Measurements from ENCODE around the gene TTN. TPM values are rescaled to one million over a fixed set of nuclear protein-coding genes. Genes with fewer than 3 reads are reported as not detected.
"Not testable (repeated sequence)": the region's sequence is repeated elsewhere in the genome, so short reads cannot be mapped to it uniquely, and the experiment has no call there.

Gene TTN
- total RNA-seq, 1 donor from 2014 or later, result 0.41 TPM

GRCh38 chr2:178542569-178542968, 264.7 kb downstream of the TTN start:
- no peak for DNase-seq (ENCODE audit: extremely low read depth, low read depth, low spot score)

- no peak for DNase-seq (ENCODE audit: extremely low read depth, low read depth, low spot score)
Observed at GRCh38 chr2:178542161-178542560, 265.1 kb downstream of the TTN start.

- no peak for DNase-seq (ENCODE audit: extremely low read depth, low read depth, low spot score)
Observed at GRCh38 chr2:178536037-178536436, 271.2 kb downstream of the TTN start.

- no peak for DNase-seq (ENCODE audit: extremely low read depth, low read depth, low spot score)
Observed at GRCh38 chr2:178531168-178531567, 276.1 kb downstream of the TTN start.

- no peak for DNase-seq (ENCODE audit: extremely low read depth, low read depth, low spot score)
Observed at GRCh38 chr2:178530625-178531142, 276.5 kb downstream of the TTN start.

GRCh38 chr2:178530131-178530530, 277.1 kb downstream of the TTN start:
- DNase-seq (ENCODE audit: extremely low read depth, low read depth, low spot score), result no peak

- DNase-seq (ENCODE audit: extremely low read depth, low read depth, low spot score), result no peak
Observed at GRCh38 chr2:178529194-178529593, 278.0 kb downstream of the TTN start.

GRCh38 chr2:178528647-178529046, 278.6 kb downstream of the TTN start:
- DNase-seq (ENCODE audit: extremely low read depth, low read depth, low spot score), result no peak

GRCh38 chr2:178527592-178527991, 279.6 kb downstream of the TTN start:
- no peak for DNase-seq (ENCODE audit: extremely low read depth, low read depth, low spot score)

GRCh38 chr2:178526256-178526655, 281.0 kb downstream of the TTN start:
- no peak for DNase-seq (ENCODE audit: extremely low read depth, low read depth, low spot score)

- not testable (repeated sequence) for DNase-seq (ENCODE audit: extremely low read depth, low read depth, low spot score)
Observed at GRCh38 chr2:178525460-178525859, 281.8 kb downstream of the TTN start.

GRCh38 chr2:178525010-178525409, 282.2 kb downstream of the TTN start:
- not testable (repeated sequence) for DNase-seq (ENCODE audit: extremely low read depth, low read depth, low spot score)

- DNase-seq (ENCODE audit: extremely low read depth, low read depth, low spot score), result no peak
Observed at GRCh38 chr2:178523596-178524134, 283.6 kb downstream of the TTN start.

GRCh38 chr2:178522950-178523595, 284.1 kb downstream of the TTN start:
- peak; percentile 29 for DNase-seq (ENCODE audit: extremely low read depth, low read depth, low spot score)

- DNase-seq (ENCODE audit: extremely low read depth, low read depth, low spot score), result no peak
Observed at GRCh38 chr2:178521304-178522150, 285.7 kb downstream of the TTN start.

GRCh38 chr2:178517496-178517895, 289.7 kb downstream of the TTN start:
- DNase-seq (ENCODE audit: extremely low read depth, low read depth, low spot score), result no peak

GRCh38 chr2:178514664-178515063, 292.6 kb downstream of the TTN start:
- no peak for DNase-seq (ENCODE audit: extremely low read depth, low read depth, low spot score)

GRCh38 chr2:178513876-178514275, 293.3 kb downstream of the TTN start:
- no peak for DNase-seq (ENCODE audit: extremely low read depth, low read depth, low spot score)

- DNase-seq (ENCODE audit: extremely low read depth, low read depth, low spot score), result no peak
Observed at GRCh38 chr2:178512484-178512883, 294.7 kb downstream of the TTN start.

GRCh38 chr2:178510384-178510783, 296.8 kb downstream of the TTN start:
- no peak for DNase-seq (ENCODE audit: extremely low read depth, low read depth, low spot score)

GRCh38 chr2:178508646-178509045, 298.6 kb downstream of the TTN start:
- no peak for DNase-seq (ENCODE audit: extremely low read depth, low read depth, low spot score)

GRCh38 chr2:178506949-178507348, 300.3 kb downstream of the TTN start:
- DNase-seq (ENCODE audit: extremely low read depth, low read depth, low spot score), result no peak

All from glomerular endothelial cell (primary cell).